Small intestine (tissue), 7 donors: ENCODE measurements around the gene DHRS7B. TPM values are rescaled to one million over a fixed set of nuclear protein-coding genes. Genes with fewer than 3 reads are reported as not detected.
A peak's percentile ranks its signal among the peaks of the same experiment; 100 is the strongest.

Experiments used
- DNase-seq, 2 donors: peaks; one replicate each; pipeline versions ENCODE4 v3.0.0 to v3.0.0-alpha.2; 2013
- FAIRE-seq: peaks from 2 replicates; lab custom pipeline; 2012; peaks lifted over from hg19 to GRCh38; lab: Jason Lieb, UNC
- H3K27ac ChIP-seq, 3 donors: one replicate each; pipeline ENCODE4 v1.5.1; 2013; ENCODE audit warnings: low read length in 2 of 3, mild to moderate bottlenecking in 2 of 3, control low read depth in 1 of 3, inconsistent platforms in 1 of 3, low read depth in 1 of 3, moderate library complexity in 1 of 3
- H3K27me3 ChIP-seq, 3 donors: one replicate each; pipeline ENCODE4 v1.6.1; 2013; ENCODE audit warnings: low read length in 3 of 3, inconsistent platforms in 1 of 3; ENCODE audit not compliant: control insufficient read depth in 3 of 3, insufficient read depth in 3 of 3
- H3K36me3 ChIP-seq, 3 donors: one replicate each; pipeline ENCODE4 v1.6.1; 2013; ENCODE audit warnings: low read length in 3 of 3, inconsistent platforms in 1 of 3, low read depth in 1 of 3, mild to moderate bottlenecking in 1 of 3, moderate library complexity in 1 of 3; ENCODE audit not compliant: control insufficient read depth in 3 of 3, insufficient read depth in 2 of 3
- H3K4me1 ChIP-seq, 3 donors: one replicate each; pipeline ENCODE4 v1.6.1; 2013; ENCODE audit warnings: low read length in 2 of 3, inconsistent platforms in 1 of 3, low read depth in 1 of 3, mild to moderate bottlenecking in 1 of 3, moderate library complexity in 1 of 3; ENCODE audit not compliant: control insufficient read depth in 3 of 3, insufficient read depth in 2 of 3
- H3K4me3 ChIP-seq, 3 donors: one replicate each; pipeline ENCODE4 v1.5.1; 2013; ENCODE audit warnings: low read length in 3 of 3, control low read depth in 1 of 3, inconsistent platforms in 1 of 3, low read depth in 1 of 3, mild to moderate bottlenecking in 1 of 3, moderate library complexity in 1 of 3
- H3K9me3 ChIP-seq, 2 donors: one replicate each; pipeline ENCODE4 v1.6.1; 2013; ENCODE audit warnings: low read depth in 1 of 2, low read length in 1 of 2; ENCODE audit not compliant: control insufficient read depth in 2 of 2, insufficient read depth in 1 of 2
- whole genome bisulfite sequencing, 3 donors: extraction: QIAGEN DNeasy Blood & Tissue Kit; methylation state at CpG; one replicate each; pipeline ENCODE4 v1.1.7; 2013; 5-methylcytosine and 5-hydroxymethylcytosine counted together
- polyA plus RNA-seq, 4 donors: library from polyadenylated mRNA; stranded (reverse) in 3 of 4; unstranded in 1 of 4; fragments of 200-250 nt in 3 of 4; fragments of 120-200 nt in 1 of 4; gene quantifications; one replicate each; pipeline versions ENCODE4 v1.2.1 to v1.2.3, GENCODE V29; 2013
- donor health status: healthy with polysubstance abuse.
- donor health status: control.
- donor health status: control.
- donor health status: Bipolar disorder and iron deficiency.
- donor health status: healthy.

DHRS7B gene
- polyA plus RNA-seq, 4 donors: 23.5 to 33.7 (median 27.8) TPM

DNA sequence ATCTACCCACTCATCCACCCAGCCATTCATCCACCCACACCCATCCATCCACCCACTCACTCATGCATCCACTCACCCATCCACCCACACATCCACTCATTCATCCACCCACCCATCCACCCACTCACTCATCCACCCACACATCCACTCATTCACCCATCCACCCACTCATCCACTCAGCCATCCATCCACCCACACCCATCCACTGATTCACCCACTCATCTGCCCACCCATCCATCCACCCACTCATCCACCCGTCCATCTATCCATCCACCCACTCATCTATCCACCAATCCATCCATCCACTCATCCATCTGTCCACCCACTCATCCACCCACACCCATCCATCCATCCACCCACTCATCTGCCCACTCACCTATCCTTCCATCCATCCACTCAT is 109.2 kb downstream of the DHRS7B start:
- DNase-seq: no peak
- WGBS, 3 donors: 57 to 79% (median 66%) methylated on average over 1 of the region's 1 CpG
- no peaks in the 10 kb centered on the region for H3K36me3 ChIP-seq
- no peaks in the 10 kb centered on the region for H3K4me1 ChIP-seq
- no peaks in the 10 kb centered on the region for H3K27me3 ChIP-seq
- H3K9me3 ChIP-seq: peaks cover 0 to 4% of the 10 kb centered on the region in 2 donors
- no peak for FAIRE-seq
- H3K27ac ChIP-seq: no peak overlapping the region
- H3K4me3 ChIP-seq: no peak overlapping the region

DNA sequence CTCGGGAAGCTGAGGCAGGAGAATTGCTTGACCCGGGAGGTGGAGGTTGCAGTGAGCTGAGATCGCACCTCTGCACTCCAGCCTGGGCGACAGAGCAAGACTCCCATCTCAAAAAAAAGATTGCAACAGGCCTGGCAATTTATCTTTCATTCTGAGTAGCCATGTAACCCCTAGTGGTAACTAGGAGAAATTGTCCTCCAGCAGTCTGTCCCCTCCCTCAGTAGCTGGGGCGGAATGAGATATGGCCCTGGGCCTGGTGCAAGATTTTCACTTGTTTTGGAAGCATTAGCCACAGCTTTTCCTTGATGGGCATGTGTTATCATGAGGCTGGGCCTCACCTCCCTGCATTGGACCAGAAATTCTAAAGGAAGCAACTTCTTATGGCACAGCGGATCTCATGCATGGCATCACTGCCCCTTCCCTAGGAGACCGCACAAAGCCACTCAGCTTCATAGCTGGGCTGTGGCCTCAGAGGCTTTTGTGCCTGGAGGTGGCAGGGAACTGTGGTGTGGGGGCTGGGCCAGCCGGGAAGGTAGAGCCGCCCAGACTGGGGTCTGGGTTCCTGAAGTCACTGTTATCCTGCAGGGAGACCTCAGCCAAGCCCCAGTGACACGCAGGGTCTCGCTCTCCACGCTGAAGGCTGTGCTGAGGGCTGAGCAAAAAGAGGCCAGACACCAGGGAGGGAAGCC is 113.1 kb downstream of the DHRS7B start:
- no peaks in the 10 kb centered on the region for H3K27me3 ChIP-seq
- no peak overlapping the region for H3K4me3 ChIP-seq
- no peaks in the 10 kb centered on the region for H3K9me3 ChIP-seq
- H3K4me1 ChIP-seq: no peaks in the 10 kb centered on the region
- H3K36me3 ChIP-seq: peaks cover 0 to 9% (median 3%) of the 10 kb centered on the region in 3 donors
- H3K27ac ChIP-seq: no peak overlapping the region
- WGBS, 3 donors: 71 to 79% (median 74%) methylated on average over 12 of the region's 12 CpGs
- DNase-seq (peak in 1 of 2 donors; percentile 9), FAIRE-seq (no peak)

- WGBS, 3 donors: 74 to 79% (median 79%) methylated on average over 24 to 25 of the region's 25 CpGs
- Histone ChIP-seq H3K9me3 (no peaks in the 10 kb centered on the region), H3K4me1 (no peaks in the 10 kb centered on the region), H3K36me3 (peaks cover 0 to 9% (median 3%) of the 10 kb centered on the region in 3 donors), H3K4me3 (no peak overlapping the region), H3K27me3 (no peaks in the 10 kb centered on the region), H3K27ac (no peak overlapping the region)
- no peak for DNase-seq
- no peak for FAIRE-seq
These were observed 113.7 kb downstream of the DHRS7B start for GRCh38 chr17:21240369-21241055.

Other genes with a start within 250 kb of the DHRS7B start
- 10 to 100 TPM; 25.5 to 96.4 (median 48.3) TPM for gene USP22, start 84.0 kb upstream of the DHRS7B start, polyA plus RNA-seq
- 10 to 100 TPM; 21.5 to 38.7 (median 26.9) TPM for gene TMEM11, start 87.2 kb downstream of the DHRS7B start, polyA plus RNA-seq
- gene NATD1, start 126.4 kb downstream of the DHRS7B start, polyA plus RNA-seq: 1 to 10 TPM; 2.4 to 7.5 (median 2.9) TPM
- 10 to 100 TPM; 48.5 to 98.2 (median 73.7) TPM for gene MAP2K3, start 157.7 kb downstream of the DHRS7B start, polyA plus RNA-seq
- 10 to 100 TPM in 1 of 4 donors, 1 to 10 TPM in 1, not detected in 2; 2.0 to 17.8 TPM for gene KCNJ12, start 249.4 kb downstream of the DHRS7B start, polyA plus RNA-seq